GM23248 (cell line): Measurements from ENCODE around the gene LIN7B.

Source experiments
- EZH2 ChIP-seq: fragments of 200-600 bp; sonication (generic); IDR thresholded peaks from 2 replicates; pipeline ENCODE4 v1.6.1; 2018; ENCODE audit warnings: antibody characterized with exemption, mild to moderate bottlenecking; ENCODE audit not compliant: insufficient read depth, poor library complexity, severe bottlenecking
- EZH2phosphoT487 ChIP-seq: fragments of 200-600 bp; sonication (generic); IDR thresholded peaks from 2 replicates; pipeline ENCODE4 v1.6.1; 2018; ENCODE audit warnings: antibody characterized with exemption, moderate library complexity, mild to moderate bottlenecking, low read depth; ENCODE audit not compliant: insufficient read depth

GRCh38 chr19:49065905-49066512 is 48.2 kb upstream of the LIN7B start:
- TF ChIP-seq EZH2 (no peak), EZH2phosphoT487 (no peak)
